ENCODE results near the gene CPED1.

Gene CPED1

DNA sequence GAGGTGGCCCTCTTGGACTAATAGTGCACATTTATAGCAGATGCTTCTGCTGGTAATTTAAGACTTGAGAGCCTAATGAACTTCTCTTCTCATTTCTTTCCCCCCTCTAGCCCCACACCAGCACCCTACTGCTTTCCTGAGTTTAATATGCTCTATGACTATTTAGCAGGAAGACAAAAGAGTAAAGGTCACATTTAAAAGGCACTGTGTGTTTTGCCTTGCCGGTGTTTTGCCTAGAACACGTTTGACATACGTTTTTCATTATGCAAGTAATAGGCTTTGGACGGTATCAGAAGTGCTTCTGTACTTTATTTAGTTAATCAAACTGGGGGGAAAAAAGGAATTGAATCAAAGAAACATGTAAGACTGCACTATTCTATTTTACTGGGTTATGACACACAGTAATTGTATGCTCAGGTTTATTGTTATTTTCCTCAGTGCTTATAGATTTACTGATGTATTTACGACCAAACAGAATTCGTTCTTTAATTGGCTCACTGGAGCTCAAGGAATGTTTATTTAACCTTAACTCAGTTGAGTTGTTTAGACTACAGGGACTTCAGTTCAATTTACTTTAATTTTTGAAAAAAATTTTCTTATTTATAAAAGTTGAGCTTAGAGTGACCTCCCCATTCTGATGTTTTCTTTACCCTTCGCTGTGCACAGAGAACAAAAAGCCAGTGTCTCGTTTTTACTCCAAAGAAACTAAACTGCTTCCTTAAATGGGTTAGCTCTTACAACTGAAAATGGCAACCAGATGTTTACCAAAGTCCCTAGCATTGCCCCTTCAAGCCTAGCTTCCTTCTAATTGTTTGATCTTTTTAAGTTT is 35.4 kb downstream of the CPED1 start (continued):
- TF ChIP-seq, protein P1, sequence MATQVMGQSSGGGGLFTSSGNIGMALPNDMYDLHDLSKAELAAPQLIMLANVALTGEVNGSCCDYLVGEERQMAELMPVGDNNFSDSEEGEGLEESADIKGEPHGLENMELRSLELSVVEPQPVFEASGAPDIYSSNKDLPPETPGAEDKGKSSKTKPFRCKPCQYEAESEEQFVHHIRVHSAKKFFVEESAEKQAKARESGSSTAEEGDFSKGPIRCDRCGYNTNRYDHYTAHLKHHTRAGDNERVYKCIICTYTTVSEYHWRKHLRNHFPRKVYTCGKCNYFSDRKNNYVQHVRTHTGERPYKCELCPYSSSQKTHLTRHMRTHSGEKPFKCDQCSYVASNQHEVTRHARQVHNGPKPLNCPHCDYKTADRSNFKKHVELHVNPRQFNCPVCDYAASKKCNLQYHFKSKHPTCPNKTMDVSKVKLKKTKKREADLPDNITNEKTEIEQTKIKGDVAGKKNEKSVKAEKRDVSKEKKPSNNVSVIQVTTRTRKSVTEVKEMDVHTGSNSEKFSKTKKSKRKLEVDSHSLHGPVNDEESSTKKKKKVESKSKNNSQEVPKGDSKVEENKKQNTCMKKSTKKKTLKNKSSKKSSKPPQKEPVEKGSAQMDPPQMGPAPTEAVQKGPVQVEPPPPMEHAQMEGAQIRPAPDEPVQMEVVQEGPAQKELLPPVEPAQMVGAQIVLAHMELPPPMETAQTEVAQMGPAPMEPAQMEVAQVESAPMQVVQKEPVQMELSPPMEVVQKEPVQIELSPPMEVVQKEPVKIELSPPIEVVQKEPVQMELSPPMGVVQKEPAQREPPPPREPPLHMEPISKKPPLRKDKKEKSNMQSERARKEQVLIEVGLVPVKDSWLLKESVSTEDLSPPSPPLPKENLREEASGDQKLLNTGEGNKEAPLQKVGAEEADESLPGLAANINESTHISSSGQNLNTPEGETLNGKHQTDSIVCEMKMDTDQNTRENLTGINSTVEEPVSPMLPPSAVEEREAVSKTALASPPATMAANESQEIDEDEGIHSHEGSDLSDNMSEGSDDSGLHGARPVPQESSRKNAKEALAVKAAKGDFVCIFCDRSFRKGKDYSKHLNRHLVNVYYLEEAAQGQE (tag by site-specific recombination; IDR thresholded peaks at IDR 0.05) = no peak
- TF ChIP-seq ZNF292 (tag by site-specific recombination; IDR thresholded peaks at IDR 0.05; ENCODE audit: borderline replicate concordance, low read depth) = no peak
- no peak for TF ChIP-seq ZNF747 (tag by site-specific recombination; IDR thresholded peaks at IDR 0.05)
- TF ChIP-seq ZNF174 (tag by site-specific recombination; IDR thresholded peaks at IDR 0.05) = no peak
- TF ChIP-seq FEZF1 (tag by site-specific recombination; IDR thresholded peaks at IDR 0.05) = peak; percentile 97
- no peak for TF ChIP-seq ZNF157 (tag by site-specific recombination; IDR thresholded peaks at IDR 0.05)
- TF ChIP-seq YY2 (tag by site-specific recombination; IDR thresholded peaks at IDR 0.05) = no peak
- TF ChIP-seq ZNF707 (tag by site-specific recombination; IDR thresholded peaks at IDR 0.05) = no peak
- peak; percentile 15; the same call in 1 of the 2 replicates for TF ChIP-seq ZNF2 (tag by site-specific recombination; IDR thresholded peaks at IDR 0.05)
- TF ChIP-seq OVOL3 (tag by site-specific recombination; IDR thresholded peaks at IDR 0.05) = peak; percentile 60
- TF ChIP-seq ZBTB20 (tag by site-specific recombination; IDR thresholded peaks at IDR 0.05) = no peak
- TF ChIP-seq ZNF10 (tag by site-specific recombination; IDR thresholded peaks at IDR 0.05) = no peak
- TF ChIP-seq ZNF548 (tag by site-specific recombination; IDR thresholded peaks at IDR 0.05) = no peak
- TF ChIP-seq ZNF768 (tag by site-specific recombination; IDR thresholded peaks at IDR 0.05) = 0 out of 2 replicates have a peak, but pooled peaks have one; percentile 3
- TF ChIP-seq RBAK (tag by site-specific recombination; IDR thresholded peaks at IDR 0.05) = no peak
- TF ChIP-seq, protein P2, sequence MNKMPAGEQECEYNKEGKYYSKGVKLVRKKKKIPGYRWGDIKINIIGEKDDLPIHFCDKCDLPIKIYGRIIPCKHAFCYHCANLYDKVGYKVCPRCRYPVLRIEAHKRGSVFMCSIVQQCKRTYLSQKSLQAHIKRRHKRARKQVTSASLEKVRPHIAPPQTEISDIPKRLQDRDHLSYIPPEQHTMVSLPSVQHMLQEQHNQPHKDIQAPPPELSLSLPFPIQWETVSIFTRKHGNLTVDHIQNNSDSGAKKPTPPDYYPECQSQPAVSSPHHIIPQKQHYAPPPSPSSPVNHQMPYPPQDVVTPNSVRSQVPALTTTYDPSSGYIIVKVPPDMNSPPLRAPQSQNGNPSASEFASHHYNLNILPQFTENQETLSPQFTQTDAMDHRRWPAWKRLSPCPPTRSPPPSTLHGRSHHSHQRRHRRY (tag by site-specific recombination; IDR thresholded peaks at IDR 0.05) = no peak
- TF ChIP-seq, protein P3, sequence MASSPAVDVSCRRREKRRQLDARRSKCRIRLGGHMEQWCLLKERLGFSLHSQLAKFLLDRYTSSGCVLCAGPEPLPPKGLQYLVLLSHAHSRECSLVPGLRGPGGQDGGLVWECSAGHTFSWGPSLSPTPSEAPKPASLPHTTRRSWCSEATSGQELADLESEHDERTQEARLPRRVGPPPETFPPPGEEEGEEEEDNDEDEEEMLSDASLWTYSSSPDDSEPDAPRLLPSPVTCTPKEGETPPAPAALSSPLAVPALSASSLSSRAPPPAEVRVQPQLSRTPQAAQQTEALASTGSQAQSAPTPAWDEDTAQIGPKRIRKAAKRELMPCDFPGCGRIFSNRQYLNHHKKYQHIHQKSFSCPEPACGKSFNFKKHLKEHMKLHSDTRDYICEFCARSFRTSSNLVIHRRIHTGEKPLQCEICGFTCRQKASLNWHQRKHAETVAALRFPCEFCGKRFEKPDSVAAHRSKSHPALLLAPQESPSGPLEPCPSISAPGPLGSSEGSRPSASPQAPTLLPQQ (tag by site-specific recombination; IDR thresholded peaks at IDR 0.05) = peak; percentile 89
- TF ChIP-seq ZNF133 (tag by site-specific recombination; IDR thresholded peaks at IDR 0.05) = no peak
- no peak for TF ChIP-seq ZNF555 (tag by site-specific recombination; conservative IDR thresholded peaks at IDR 0.05)
- no peak for TF ChIP-seq ZNF16 (tag by site-specific recombination; IDR thresholded peaks at IDR 0.05; ENCODE audit: low read depth)
- TF ChIP-seq ZIC2 (tag by site-specific recombination; IDR thresholded peaks at IDR 0.05) = no peak
- TF ChIP-seq ZNF311 (tag by site-specific recombination; IDR thresholded peaks at IDR 0.05; ENCODE audit: borderline replicate concordance) = no peak
- TF ChIP-seq ZNF791 (tag by site-specific recombination; IDR thresholded peaks at IDR 0.05) = no peak
- 0 out of 2 replicates have a peak, but pooled peaks have one; percentile 28 for TF ChIP-seq ZNF24 (tag by site-specific recombination; IDR thresholded peaks at IDR 0.05)
- TF ChIP-seq, protein P4, sequence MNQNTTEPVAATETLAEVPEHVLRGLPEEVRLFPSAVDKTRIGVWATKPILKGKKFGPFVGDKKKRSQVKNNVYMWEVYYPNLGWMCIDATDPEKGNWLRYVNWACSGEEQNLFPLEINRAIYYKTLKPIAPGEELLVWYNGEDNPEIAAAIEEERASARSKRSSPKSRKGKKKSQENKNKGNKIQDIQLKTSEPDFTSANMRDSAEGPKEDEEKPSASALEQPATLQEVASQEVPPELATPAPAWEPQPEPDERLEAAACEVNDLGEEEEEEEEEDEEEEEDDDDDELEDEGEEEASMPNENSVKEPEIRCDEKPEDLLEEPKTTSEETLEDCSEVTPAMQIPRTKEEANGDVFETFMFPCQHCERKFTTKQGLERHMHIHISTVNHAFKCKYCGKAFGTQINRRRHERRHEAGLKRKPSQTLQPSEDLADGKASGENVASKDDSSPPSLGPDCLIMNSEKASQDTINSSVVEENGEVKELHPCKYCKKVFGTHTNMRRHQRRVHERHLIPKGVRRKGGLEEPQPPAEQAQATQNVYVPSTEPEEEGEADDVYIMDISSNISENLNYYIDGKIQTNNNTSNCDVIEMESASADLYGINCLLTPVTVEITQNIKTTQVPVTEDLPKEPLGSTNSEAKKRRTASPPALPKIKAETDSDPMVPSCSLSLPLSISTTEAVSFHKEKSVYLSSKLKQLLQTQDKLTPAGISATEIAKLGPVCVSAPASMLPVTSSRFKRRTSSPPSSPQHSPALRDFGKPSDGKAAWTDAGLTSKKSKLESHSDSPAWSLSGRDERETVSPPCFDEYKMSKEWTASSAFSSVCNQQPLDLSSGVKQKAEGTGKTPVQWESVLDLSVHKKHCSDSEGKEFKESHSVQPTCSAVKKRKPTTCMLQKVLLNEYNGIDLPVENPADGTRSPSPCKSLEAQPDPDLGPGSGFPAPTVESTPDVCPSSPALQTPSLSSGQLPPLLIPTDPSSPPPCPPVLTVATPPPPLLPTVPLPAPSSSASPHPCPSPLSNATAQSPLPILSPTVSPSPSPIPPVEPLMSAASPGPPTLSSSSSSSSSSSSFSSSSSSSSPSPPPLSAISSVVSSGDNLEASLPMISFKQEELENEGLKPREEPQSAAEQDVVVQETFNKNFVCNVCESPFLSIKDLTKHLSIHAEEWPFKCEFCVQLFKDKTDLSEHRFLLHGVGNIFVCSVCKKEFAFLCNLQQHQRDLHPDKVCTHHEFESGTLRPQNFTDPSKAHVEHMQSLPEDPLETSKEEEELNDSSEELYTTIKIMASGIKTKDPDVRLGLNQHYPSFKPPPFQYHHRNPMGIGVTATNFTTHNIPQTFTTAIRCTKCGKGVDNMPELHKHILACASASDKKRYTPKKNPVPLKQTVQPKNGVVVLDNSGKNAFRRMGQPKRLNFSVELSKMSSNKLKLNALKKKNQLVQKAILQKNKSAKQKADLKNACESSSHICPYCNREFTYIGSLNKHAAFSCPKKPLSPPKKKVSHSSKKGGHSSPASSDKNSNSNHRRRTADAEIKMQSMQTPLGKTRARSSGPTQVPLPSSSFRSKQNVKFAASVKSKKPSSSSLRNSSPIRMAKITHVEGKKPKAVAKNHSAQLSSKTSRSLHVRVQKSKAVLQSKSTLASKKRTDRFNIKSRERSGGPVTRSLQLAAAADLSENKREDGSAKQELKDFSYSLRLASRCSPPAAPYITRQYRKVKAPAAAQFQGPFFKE (tag by site-specific recombination; IDR thresholded peaks at IDR 0.05; ENCODE audit: borderline replicate concordance) = no peak
- no peak for TF ChIP-seq ZNF501 (tag by site-specific recombination; IDR thresholded peaks at IDR 0.05)
- TF ChIP-seq SCRT1 (tag by site-specific recombination; IDR thresholded peaks at IDR 0.05; ENCODE audit: borderline replicate concordance) = no peak; the same call in 1 of the 2 replicates
- TF ChIP-seq ZNF558 (tag by site-specific recombination; IDR thresholded peaks at IDR 0.05) = no peak
